Measurements from ENCODE around the gene FBLIM1.
"Not testable (repeated sequence)": the region's sequence is repeated elsewhere in the genome, so short reads cannot be mapped to it uniquely, and the experiment has no call there.

Gene FBLIM1

DNA sequence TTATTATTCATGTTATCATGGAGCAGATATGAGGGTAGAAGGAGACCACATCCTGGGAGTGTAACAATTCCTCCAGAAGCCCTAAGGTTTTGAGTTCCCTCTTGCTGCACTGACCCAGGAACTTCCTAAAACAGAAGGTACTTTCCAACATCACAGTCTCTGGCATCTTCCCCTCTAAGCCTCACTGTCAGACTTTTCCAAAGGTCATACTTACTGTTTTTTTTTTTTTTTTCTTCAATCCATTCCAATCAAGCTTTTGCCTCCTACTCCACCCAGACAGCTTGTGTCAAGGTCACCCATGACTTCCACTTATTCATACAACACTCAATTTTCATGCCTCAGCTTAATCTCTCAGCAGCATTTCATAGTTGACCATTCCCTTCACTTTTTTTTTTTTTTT, 67.2 kb downstream of the FBLIM1 start:
- DNase-seq = no peak

DNA sequence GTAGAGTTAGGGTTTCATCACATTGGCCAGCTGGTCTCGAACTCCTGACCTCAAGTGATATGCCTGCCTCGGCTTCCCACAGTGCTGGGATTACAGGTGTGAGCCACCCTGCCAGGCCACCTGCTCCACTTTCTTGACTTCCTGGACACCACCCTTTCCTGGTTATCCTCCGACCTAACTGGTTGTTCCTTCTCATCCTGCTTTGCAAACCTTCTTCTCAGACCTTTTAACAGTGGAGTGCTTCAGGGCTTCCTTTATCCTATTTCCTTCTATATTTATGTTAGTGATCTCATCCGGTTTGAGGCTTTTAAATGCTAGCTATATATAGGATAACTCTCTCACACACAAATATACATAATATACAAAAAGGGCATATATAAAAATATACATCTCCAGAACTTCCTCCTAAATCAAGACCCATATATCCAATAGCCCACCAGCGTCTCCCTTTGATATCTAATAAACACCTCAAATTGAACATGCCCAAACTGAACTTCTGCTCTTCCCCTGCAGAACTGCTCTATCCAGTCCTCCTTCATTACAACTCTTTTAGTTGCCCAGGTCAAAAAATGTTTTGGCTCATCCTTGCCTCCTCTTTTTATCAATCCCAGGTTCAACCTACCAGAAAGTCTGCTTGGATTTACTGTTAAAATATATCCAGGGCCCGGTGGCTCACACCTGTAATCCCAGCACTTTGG, 68.4 kb downstream of the FBLIM1 start:
- no peak for DNase-seq

DNA sequence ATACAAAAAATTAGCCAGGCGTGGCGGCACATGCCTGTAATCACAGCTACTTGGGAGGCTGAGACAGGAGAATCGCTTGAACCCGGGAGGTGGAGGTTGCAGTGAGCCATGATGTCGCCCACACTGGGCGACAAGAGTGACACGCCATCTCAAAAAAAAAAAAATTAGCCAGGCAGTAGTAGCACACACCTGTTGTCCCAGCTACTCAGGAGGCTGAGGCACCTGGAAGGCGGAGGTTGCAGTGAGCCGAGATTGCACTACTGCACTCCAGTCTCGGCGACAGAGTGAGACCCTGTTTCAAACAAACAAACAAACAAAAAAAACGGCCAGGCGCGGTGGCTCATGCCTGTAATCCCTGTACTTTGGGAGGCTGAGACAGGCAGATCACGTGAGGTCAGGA, 69.0 kb downstream of the FBLIM1 start:
- DNase-seq = not testable (repeated sequence)

DNA sequence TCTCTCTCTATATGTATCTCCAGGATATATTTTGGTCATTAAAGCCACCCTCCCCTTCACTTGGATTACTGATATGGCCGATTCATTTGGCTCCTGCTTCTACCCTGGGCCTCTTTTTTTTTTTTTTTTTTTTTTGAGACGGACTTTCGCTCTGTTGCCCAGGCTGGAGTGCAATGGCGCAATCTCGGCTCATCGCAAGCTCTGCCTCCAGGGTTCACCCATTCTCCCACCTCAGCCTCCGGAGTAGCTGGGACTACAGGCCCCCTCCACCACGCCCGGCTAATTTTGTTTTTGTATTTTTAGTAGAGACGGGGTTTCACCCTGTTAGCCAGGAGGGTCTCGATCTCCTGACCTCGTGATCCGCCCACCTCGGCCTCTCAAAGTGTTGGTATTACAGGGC, 70.3 kb downstream of the FBLIM1 start:
- not testable (repeated sequence) for DNase-seq

DNA sequence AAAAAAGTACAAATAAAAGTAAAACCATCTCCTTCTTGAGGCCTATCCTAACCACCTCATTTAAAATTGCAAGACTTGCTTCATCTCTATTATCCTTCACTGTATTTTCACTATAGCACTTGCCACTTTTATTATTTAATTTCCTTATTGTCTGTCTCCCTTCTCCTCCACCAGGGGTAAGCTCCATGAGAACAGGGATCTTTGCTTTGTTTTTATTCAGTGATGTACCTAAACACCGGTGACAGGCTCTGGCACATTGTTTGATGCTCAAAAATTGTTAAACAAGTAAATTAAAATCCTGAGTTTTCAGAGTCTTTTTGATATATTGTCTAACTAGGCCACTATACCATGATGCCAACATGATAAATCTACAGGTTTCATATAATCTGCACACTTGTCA, 71.7 kb downstream of the FBLIM1 start:
- no peak for DNase-seq

DNA sequence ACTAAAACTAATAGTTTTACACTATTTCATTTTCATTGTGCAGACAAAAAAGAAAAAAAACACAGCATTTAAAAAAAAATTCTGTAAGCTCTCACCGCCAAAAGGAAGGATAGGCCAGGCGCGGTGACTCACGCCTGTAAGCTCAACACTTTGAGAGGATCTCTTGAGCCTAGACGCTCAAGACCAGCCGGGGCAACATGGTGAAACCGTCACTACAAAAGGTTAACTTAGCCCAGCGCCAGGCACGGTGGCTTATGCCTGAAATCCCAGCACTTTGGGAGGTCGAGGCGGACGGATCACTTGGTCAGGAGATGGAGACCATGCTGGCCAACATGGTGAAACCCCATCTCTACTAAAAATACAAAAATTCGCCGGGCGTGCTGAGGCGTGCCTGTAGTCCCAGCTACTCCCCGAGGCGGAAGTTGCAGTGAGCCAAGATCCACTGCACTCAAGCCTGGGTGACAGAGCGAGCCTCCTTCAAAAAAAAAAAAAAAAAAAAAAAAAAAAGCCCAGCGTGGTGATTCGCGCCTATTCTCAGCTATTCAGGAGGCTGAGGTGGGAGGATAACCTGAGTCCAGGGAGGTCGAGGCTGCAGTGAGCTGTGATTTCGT, 74.6 kb downstream of the FBLIM1 start:
- peak; percentile 10 for DNase-seq

DNA sequence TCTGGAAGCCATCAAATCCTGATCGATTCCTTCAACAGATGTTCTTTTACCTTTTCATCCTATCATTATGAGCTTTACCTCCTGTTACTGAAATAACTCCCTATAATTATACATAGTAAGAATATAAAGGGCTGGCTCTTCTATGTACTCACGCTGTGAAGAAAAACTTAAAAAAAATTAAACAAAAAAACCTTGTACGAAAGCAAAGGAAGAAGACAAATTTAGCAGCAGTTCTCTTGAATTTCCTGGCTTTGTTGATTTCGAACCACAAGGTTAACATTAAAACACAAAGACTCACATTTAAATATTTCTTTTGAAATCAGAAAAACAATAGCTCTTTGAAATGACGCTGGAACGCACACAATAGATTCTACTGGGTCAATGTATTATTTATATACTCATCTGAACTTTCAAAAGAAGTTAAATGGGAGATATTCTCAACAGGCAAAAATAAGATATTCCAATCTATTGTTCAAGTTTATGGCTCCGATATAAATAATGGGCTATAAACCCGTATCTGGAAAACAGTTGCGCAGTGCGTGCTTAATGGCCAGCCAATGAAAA, 75.3 kb downstream of the FBLIM1 start:
- no peak for DNase-seq

DNA sequence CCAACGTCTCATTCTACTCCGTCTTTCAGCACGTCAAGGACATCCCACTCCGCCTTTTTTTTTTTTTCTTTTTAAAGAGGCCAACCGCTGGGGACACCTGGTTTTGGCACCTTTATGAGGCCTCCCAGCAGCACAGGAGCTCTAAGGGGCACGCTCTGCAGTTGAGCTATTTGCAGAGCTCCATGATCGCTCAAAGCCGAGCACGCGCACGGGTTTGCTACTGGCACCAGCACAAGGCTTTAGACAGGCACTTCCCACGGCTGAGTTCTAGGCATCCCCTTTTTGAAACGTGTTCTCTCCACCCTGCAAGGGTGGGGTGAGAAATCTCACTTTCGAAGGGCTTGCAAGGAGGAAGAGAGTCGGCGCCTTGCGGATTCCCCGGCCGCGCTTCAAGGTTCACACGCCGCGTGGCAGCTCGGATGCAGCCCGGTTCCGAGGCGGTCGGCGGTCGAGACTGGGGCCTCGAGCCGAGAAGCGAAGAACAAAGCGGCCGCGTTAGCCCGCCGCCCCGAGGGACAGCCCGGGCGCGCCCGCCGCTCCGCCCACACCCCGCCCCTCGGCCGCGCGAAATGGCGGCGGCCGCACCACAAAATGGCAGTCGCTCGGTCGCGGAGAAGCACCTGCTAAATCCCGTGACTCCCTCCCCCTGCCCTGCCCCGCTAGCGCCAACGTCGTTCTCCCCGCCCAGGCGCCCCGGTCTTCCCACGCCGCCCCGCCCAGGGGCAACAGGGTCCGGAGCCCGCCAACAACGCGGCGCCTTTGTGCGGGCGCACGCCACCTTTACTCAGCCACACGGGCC, 76.0 kb downstream of the FBLIM1 start:
- DNase-seq = peak; percentile 92

DNA sequence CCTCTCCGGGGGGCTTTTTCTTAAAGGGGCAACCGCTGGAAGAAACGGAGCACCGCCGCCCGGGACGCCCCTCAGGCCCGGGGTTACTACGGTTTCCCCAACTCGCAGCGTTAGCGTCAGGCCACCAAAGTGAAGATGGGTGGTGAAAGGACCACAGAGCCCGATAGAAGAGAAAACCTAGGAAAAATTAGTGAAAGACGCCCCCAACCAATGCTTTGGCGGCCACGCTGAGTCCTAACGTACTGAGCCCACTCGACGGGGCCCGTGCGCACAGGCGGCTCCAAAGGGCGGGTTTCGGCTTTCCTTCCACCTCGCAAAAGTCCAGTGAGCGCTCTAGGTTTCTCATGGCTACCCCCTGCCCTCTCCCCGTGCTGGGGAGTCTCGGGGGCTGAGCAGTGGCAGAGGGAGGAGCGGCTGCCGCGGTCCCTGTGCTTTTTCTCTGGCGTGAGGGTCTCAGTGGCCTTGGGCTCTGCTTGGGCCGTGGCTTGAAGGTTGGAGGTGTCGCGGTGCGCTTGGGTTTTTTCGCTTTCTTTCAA, 76.7 kb downstream of the FBLIM1 start:
- DNase-seq = no peak

DNA sequence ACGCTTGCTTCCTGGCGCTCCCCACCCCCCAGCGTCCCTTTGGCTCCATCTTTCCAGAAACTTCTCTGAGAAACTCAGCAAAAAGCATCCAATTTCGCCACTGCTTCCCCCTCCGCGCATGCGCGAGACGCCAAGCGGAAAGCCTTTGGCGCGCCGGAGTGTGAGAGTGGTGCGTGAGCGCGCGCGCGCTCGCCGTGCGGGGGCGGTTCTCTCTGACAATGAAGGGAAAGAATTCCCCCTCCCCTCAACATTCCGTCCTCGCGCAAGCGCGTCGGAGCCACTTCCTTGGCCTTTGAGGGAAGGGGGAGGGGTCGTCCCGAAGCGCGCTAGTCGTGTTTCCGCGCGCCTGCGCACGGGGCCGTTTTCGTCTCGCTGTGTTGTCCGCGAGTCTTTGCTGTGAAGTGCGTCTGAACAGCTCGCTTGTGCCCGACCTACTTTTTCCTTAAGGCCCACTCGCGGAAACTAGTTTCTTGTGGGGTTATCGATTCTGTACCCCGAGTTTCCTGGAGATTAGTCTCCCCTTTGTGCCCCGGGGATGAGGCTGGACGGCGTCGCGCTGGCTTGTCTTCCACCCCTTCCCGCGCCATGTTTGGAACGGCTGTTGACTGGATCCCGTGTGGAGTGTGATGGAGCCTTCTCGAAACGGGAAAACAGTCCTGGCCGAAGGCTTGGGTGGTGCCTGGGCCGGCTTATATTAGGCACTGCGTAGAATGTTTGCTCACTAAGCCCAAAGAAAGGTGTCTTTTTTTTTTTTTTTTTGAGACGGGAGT, 77.3 kb downstream of the FBLIM1 start:
- peak; percentile 99 for DNase-seq

Data from fibroblast of skin of right biceps (primary cell).